ENCODE data around the gene OR8B3.

Gene OR8B3

DNA sequence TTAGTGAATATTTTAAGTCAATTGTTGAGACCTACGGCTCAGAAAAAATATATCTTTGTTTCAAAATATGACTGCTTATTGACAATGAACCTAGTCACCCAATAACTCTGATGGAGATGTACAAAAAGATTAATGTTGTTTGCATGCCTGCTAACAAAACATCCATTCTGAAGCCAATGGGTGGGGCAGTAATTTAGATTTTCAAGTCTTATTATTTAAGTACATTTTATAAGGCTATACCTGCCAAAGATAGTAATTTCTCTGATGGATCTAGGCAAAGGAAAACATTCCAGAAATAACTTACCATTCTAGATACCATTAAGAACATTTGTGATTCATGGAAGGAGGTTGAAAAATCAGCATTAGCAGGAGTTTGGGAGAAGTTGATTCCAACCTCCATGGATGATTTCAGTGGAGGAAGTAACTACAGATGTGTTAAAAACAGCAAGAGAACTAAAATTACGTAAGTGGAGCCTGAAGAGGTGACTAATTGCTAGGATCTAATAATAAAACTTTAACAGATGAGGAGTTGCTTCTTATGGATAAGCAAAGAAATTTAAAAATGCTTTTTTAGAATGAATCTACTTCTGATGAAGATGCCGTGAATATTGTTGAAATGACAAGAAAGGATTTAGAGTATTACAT, 52.4 kb downstream of the OR8B3 start:
- no peak for DNase-seq

Measured in CD4-positive, alpha-beta T cell treated with Interleukin-17A for 1 hour (primary cell).